Lower lobe of right lung (tissue), 2 donors: Measurements from ENCODE around the gene SPATA24. TPM values are rescaled to one million over a fixed set of nuclear protein-coding genes. Genes with fewer than 3 reads are reported as not detected.

Experiments
- ATAC-seq, 2 donors: fragments of 200-7000 bp; cut with Tn5 transposase; one replicate each; pipeline ENCODE4 v1.9.1; 2020 to 2022; ENCODE audit warnings: mild to moderate bottlenecking in 2 of 2, moderate library complexity in 2 of 2
- DNase-seq: peaks from one replicate; pipeline ENCODE4 v3.0.0-alpha.2; 2020
- H3K27ac ChIP-seq: fragments of 200-600 bp; one replicate; pipeline ENCODE4 v1.8.0; 2022
- H3K27me3 ChIP-seq: fragments of 200-600 bp; one replicate; pipeline ENCODE4 v1.8.0; 2022; ENCODE audit warnings: low read depth
- H3K36me3 ChIP-seq: fragments of 200-600 bp; one replicate; pipeline ENCODE4 v1.8.0; 2022; ENCODE audit warnings: mild to moderate bottlenecking
- H3K4me1 ChIP-seq: fragments of 200-600 bp; one replicate; pipeline ENCODE4 v1.8.0; 2022
- H3K4me3 ChIP-seq: fragments of 200-600 bp; one replicate; pipeline ENCODE4 v1.8.0; 2022; ENCODE audit warnings: mild to moderate bottlenecking
- H3K9me3 ChIP-seq: fragments of 200-600 bp; one replicate; pipeline ENCODE4 v1.8.0; 2022
- intact Hi-C: fragments of 100-400 bp; cut with DNase I; formaldehyde crosslinking; loops from one replicate; pipeline ENCODE4 v1.11.0; 2022
- total RNA-seq: library from RNA; stranded (reverse); fragmentation: NEBNext Ultra II Directional; extraction: Animal tissue kit (Norgen Biotek cat#: 25700); gene quantifications from one replicate; pipeline ENCODE4 v1.2.1, GENCODE V29; 2021
- TF ChIP-seq, protein P1 (sequence below): fragments of 200-600 bp; IDR thresholded peaks from one replicate; pipeline ENCODE4 v1.8.0; 2022; ENCODE audit warnings: antibody characterized with exemption, mild to moderate bottlenecking
- donor health status: DM: no; HTN: yes; CAD: no; lungs with severe emphysema.

The SPATA24 gene
- total RNA-seq, 1 donor from 2014 or later, result 3.5 TPM

DNA sequence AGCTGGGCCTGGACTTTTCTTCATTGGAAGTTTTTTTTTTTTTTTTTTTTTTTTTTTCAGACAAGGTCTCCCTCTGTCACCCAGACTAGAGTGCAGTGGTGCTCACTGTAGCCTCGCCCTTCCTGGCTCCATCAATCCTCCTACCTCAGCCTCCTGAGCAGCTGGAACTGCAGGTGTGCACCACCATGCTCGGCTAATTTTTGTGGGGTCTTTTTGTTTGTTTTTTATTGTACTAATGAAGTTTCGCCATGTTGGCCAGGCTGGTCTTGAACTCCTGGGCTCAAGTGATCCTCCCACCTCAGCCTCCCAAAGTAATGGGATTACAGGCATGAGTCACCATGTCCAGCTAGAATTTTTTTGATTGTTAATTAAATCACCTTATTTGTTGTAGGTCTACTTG is 31.8 kb upstream of the SPATA24 start:
- Histone ChIP-seq H3K4me3 (no peak overlapping the region), H3K36me3 (peaks cover 7% of the 10 kb centered on the region), H3K4me1 (peaks cover 10% of the 10 kb centered on the region), H3K9me3 (no peaks in the 10 kb centered on the region), H3K27me3 (no peaks in the 10 kb centered on the region), H3K27ac (no peak overlapping the region)
- DNase-seq (no peak), ATAC-seq (no peak)
- TF ChIP-seq, protein P1, sequence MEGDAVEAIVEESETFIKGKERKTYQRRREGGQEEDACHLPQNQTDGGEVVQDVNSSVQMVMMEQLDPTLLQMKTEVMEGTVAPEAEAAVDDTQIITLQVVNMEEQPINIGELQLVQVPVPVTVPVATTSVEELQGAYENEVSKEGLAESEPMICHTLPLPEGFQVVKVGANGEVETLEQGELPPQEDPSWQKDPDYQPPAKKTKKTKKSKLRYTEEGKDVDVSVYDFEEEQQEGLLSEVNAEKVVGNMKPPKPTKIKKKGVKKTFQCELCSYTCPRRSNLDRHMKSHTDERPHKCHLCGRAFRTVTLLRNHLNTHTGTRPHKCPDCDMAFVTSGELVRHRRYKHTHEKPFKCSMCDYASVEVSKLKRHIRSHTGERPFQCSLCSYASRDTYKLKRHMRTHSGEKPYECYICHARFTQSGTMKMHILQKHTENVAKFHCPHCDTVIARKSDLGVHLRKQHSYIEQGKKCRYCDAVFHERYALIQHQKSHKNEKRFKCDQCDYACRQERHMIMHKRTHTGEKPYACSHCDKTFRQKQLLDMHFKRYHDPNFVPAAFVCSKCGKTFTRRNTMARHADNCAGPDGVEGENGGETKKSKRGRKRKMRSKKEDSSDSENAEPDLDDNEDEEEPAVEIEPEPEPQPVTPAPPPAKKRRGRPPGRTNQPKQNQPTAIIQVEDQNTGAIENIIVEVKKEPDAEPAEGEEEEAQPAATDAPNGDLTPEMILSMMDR, result no peak
- intact Hi-C loops, result no loop called here

DNA sequence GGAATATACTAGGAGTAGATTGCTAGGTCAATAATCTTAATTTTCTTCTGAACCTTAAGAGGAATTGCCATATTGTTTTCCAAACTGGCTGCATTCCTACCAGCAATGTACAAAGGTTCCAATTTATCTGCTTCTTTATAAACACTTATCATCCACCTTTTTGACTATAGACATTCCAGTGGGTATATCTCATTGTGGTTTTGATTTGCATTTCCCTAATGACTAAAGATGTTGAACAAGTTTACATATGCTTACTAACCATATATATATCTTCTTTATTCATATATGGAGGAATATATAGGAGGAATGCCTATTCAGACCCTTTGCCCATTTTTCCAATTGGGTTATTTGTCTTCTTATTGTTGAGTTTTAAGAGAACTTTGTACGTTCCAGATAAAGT is 27.8 kb upstream of the SPATA24 start:
- Histone ChIP-seq H3K4me3 (no peak overlapping the region), H3K9me3 (no peaks in the 10 kb centered on the region), H3K27me3 (no peaks in the 10 kb centered on the region), H3K36me3 (peaks cover 37% of the 10 kb centered on the region), H3K4me1 (no peaks in the 10 kb centered on the region), H3K27ac (no peak overlapping the region)
- TF ChIP-seq, protein P1, result no peak
- intact Hi-C loops, result no loop called here
- no peak for DNase-seq
- ATAC-seq, result no peak

DNA sequence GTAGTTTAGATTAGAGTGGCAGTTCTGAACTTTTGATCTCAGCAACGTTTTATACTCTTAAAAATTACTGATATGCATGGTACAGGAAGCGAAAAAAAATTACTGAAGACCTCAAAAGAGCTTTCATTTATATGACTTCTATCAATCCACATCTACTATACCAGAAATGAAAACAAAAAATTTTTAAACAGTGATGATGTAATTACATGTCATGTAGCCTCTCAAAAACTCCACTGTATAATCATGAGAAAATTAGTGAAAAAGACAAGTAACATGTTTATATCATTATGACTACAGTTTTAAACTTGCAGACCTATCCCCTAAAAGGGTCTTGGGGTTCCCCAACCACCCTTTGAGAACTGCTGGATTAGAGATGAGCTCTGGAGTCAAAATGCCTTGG is 26.1 kb upstream of the SPATA24 start:
- no peak overlapping the region for H3K27ac ChIP-seq
- H3K36me3 ChIP-seq, result peaks cover 54% of the 10 kb centered on the region
- no peaks in the 10 kb centered on the region for H3K9me3 ChIP-seq
- no peak for ATAC-seq
- no peak overlapping the region for H3K4me3 ChIP-seq
- no peaks in the 10 kb centered on the region for H3K4me1 ChIP-seq
- TF ChIP-seq, protein P1, result no peak
- intact Hi-C loops, result no loop called here
- DNase-seq, result no peak
- H3K27me3 ChIP-seq, result no peaks in the 10 kb centered on the region

DNA sequence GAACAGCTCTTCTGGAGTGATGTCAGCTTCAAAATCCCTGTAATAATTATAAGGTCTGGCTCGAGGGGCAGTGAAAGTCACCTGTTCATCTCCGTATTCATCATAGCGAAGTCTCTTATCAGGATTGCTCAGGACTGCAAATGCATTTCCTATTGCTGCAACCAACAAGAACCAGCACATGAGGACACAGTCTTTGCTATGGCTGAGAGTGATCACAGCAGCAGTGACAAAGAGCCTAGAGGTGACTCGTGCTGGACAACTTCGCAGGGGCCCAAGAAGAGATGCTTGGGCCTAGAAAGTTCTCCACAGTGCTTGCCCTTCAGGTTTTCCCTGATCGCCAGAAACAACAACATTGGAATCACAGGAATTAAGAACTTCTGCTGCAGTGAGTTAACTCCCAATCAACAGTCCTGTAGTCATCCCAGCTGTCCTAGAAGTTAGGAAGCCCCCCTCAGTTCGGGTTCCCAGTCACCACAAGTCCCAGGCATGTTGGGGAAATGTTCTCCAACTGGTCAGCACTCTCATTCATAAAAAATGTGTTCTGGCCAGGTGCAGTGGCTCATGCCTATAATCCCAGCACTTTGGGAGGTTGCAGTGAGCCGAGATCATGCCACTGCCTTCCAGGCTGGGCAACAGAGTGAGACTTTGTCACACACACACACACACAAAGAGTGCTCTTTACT is 22.5 kb upstream of the SPATA24 start:
- no peaks in the 10 kb centered on the region for H3K9me3 ChIP-seq
- no peak for ATAC-seq
- no peak overlapping the region for H3K4me3 ChIP-seq
- H3K36me3 ChIP-seq, result peaks cover 76% of the 10 kb centered on the region
- DNase-seq, result no peak
- intact Hi-C loops, result loop anchor here (10.0 kb wide), 1 partner anchor 88 kb away; no protein-coding TSS in a partner anchor
- TF ChIP-seq, protein P1, result no peak
- no peaks in the 10 kb centered on the region for H3K27me3 ChIP-seq
- no peaks in the 10 kb centered on the region for H3K4me1 ChIP-seq
- H3K27ac ChIP-seq, result no peak overlapping the region

DNA sequence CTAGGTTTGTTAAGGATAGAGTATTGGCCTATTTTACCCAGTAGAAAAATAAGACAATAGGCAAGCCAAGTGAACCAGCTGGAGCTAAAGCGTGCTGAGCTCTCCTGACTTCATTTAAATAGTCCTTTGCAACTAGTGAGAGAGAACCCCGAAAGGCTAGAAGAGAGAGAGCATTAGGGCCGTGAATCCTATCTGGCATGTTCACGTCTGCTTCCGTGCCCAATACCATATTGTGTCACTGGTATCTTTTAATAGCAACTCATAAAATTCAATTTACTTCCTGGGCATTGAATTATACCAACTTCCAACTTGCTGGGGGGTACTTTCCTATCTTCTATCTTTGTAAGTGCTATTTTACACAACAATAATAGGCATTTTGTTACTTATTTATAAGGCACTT is 21.6 kb upstream of the SPATA24 start:
- TF ChIP-seq, protein P1, result no peak
- no peak for ATAC-seq
- no peak overlapping the region for H3K27ac ChIP-seq
- intact Hi-C loops, result loop anchor here (10.0 kb wide), 1 partner anchor 89 kb away; no protein-coding TSS in a partner anchor
- H3K4me1 ChIP-seq, result no peaks in the 10 kb centered on the region
- no peaks in the 10 kb centered on the region for H3K9me3 ChIP-seq
- peaks cover 68% of the 10 kb centered on the region for H3K36me3 ChIP-seq
- H3K27me3 ChIP-seq, result no peaks in the 10 kb centered on the region
- no peak for DNase-seq
- no peak overlapping the region for H3K4me3 ChIP-seq
